OCI-LY3 (cell line): ENCODE results near the gene USP46.

Experiments used
- H2AFZ ChIP-seq: fragments of 200-600, 300-600 bp; shearing (Covaris generic); 2 replicates; pipeline ENCODE4 v1.6.0; 2014; ENCODE audit warnings: antibody characterized with exemption, low read depth, low read length
- H3K27ac ChIP-seq: fragments of 200-600, 300-600 bp; sonication (generic); 2 replicates; pipeline ENCODE4 v1.5.1; 2014; ENCODE audit warnings: mild to moderate bottlenecking, low read length, moderate library complexity, mixed read lengths
- H3K27me3 ChIP-seq: fragments of 200-600, 300-600 bp; sonication (generic); 2 replicates; pipeline ENCODE4 v1.6.1; 2014; ENCODE audit warnings: low read depth, low read length, mixed read lengths
- H3K36me3 ChIP-seq: fragments of 200-600, 300-600 bp; sonication (generic); replicated peaks from 2 replicates; pipeline ENCODE3; 2014; ENCODE audit warnings: low read depth, low read length, mixed read lengths
- H3K4me1 ChIP-seq: fragments of 300-600, 200-600 bp; sonication (generic); 2 replicates; pipeline ENCODE4 v1.6.1; 2014; ENCODE audit warnings: low read length, mixed read lengths
- H3K4me2 ChIP-seq: fragments of 200-600, 300-600 bp; sonication (generic); 2 replicates; pipeline ENCODE4 v1.6.1; 2014; ENCODE audit warnings: low read length, mixed read lengths
- H3K4me3 ChIP-seq: fragments of 300-600, 200-600 bp; sonication (generic); 2 replicates; pipeline ENCODE4 v1.5.1; 2014; ENCODE audit warnings: antibody characterized with exemption, mild to moderate bottlenecking, low read length, moderate library complexity
- H3K79me2 ChIP-seq: fragments of 300-600, 200-600 bp; shearing (Covaris generic); 2 replicates; pipeline ENCODE4 v1.6.1; 2014; ENCODE audit warnings: mild to moderate bottlenecking, low read length, mixed read lengths
- H3K9ac ChIP-seq: fragments of 300-600, 200-600 bp; shearing (Covaris generic); 2 replicates; pipeline ENCODE4 v1.6.0; 2014; ENCODE audit warnings: mild to moderate bottlenecking, low read length, moderate library complexity
- H3K9me3 ChIP-seq: fragments of 200-600, 300-600 bp; shearing (Covaris generic); 2 replicates; pipeline ENCODE4 v1.6.1; 2014; ENCODE audit warnings: low read length, mixed read lengths; ENCODE audit not compliant: insufficient read depth
- H4K20me1 ChIP-seq: fragments of 200-600, 300-600 bp; sonication (generic); 2 replicates; pipeline ENCODE4 v1.6.1; 2016; ENCODE audit warnings: low read length, mixed read lengths; ENCODE audit not compliant: insufficient read depth
- EZH2phosphoT487 ChIP-seq: fragments of 200-600 bp; shearing (Covaris generic); IDR thresholded peaks from 2 replicates; pipeline ENCODE4 v1.6.1; 2018; ENCODE audit warnings: antibody characterized with exemption, mixed run types, low read depth
- TF ChIP-seq, protein P1 (sequence below): fragments of 200-600, 300-600 bp; sonication (generic); IDR thresholded peaks from 2 replicates; pipeline ENCODE4 v1.5.1; 2014; ENCODE audit warnings: antibody characterized with exemption, low read length, low read depth

The USP46 gene

DNA sequence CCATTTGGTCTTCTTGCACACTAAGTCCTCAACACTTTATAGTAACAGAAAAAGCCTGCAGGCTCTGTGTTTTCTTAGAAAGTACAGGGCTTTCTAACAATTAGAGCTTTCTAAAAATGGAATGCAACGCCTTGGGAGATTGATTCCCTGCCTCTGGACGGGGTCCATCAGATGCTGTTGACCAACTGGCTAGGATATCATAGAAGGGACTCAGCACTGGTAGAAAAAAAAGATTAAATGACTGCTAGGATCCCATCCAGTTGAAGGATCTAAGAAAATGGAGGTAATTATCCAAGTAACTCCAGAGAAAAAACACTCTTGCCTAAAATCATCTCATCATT, 39.5 kb downstream of the USP46 start:
- Histone ChIP-seq H3K9me3 (no peaks in the 10 kb centered on the region), H3K79me2 (no peaks in the 10 kb centered on the region), H2AFZ (no peak overlapping the region), H3K27ac (no peak overlapping the region), H4K20me1 (no peaks in the 10 kb centered on the region), H3K4me2 (no peak overlapping the region), H3K36me3 (no peaks in the 10 kb centered on the region), H3K4me3 (no peak overlapping the region), H3K9ac (no peak overlapping the region), H3K4me1 (no peaks in the 10 kb centered on the region), H3K27me3 (no peaks in the 10 kb centered on the region)
- no peak for TF ChIP-seq EZH2phosphoT487
- TF ChIP-seq, protein P1, sequence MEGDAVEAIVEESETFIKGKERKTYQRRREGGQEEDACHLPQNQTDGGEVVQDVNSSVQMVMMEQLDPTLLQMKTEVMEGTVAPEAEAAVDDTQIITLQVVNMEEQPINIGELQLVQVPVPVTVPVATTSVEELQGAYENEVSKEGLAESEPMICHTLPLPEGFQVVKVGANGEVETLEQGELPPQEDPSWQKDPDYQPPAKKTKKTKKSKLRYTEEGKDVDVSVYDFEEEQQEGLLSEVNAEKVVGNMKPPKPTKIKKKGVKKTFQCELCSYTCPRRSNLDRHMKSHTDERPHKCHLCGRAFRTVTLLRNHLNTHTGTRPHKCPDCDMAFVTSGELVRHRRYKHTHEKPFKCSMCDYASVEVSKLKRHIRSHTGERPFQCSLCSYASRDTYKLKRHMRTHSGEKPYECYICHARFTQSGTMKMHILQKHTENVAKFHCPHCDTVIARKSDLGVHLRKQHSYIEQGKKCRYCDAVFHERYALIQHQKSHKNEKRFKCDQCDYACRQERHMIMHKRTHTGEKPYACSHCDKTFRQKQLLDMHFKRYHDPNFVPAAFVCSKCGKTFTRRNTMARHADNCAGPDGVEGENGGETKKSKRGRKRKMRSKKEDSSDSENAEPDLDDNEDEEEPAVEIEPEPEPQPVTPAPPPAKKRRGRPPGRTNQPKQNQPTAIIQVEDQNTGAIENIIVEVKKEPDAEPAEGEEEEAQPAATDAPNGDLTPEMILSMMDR = no peak

DNA sequence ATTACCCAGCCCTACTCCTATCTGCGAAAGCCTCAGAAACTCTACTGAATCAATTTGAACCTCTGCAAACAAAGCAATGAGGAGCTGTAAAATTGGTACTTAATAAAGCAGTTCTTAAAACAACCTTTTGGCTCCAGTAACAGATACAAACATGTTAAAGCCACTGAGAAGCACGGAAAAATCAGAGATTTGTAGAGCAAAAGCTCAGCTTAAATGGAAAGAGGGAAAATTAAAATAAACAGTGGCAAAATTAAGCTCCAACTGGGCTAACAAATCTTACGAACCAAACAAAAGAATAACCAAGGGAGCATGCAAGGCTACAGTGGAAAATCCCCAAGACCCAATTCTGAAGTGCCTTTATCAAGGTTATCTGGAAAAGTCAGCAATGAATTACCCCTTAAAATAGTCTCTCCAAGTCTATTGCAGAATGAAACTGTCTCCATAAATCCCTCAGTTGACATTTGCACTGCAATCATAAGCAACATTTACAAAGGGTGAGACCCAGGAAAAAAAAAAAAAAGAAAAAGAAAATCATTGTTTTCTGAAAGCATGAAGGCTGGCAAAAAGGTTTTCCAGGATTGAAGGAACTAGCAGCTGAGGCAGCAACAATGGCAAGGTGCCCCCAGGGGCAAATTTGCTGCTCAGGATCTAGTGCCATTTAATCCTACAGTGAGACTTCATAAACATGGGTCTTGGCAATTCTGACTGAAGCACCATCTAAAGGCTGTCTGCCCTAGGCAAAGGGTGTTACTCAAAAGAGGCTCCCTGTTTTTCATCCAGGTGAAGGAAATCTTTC, 40.1 kb downstream of the USP46 start:
- no peaks in the 10 kb centered on the region for H3K4me1 ChIP-seq
- H3K79me2 ChIP-seq = no peaks in the 10 kb centered on the region
- H3K9me3 ChIP-seq = no peaks in the 10 kb centered on the region
- no peak overlapping the region for H3K4me2 ChIP-seq
- H3K4me3 ChIP-seq = no peak overlapping the region
- H3K27ac ChIP-seq = no peak overlapping the region
- no peaks in the 10 kb centered on the region for H4K20me1 ChIP-seq
- H2AFZ ChIP-seq = no peak overlapping the region
- H3K27me3 ChIP-seq = no peaks in the 10 kb centered on the region
- TF ChIP-seq EZH2phosphoT487 = no peak
- TF ChIP-seq, protein P1 = no peak
- H3K9ac ChIP-seq = no peak overlapping the region
- no peaks in the 10 kb centered on the region for H3K36me3 ChIP-seq

DNA sequence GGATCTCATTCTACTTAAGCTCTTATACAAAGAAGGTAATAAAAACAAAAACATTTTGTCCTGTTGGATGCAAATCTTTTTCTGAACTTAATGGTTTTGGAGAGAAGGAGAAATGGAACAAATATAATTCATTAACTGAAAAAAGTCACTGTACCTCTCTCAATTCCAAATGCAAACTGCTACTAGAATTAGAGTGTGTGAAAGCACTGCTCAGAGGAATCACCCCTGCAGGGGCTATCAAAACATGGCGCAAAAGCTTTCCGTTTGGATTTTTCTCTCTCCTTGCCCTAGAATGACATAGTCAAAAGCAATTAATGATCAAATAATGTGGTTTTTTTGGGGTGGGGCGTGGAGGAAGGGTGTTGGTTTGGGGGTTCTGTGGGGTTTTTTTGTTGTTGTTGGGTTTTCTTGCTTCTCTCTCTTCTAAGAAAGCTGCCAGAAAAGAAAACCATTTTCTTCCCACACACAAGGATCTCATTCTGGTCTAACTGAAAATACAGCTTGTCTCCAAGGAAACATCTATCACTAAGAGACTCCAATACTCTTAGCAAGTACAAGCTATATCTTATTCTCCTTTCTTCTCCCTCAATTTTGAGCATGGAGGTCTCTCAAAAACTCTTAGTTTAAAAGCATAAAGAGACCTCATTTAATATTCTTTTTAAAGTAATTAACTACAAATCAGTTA, 41.6 kb downstream of the USP46 start:
- no peak overlapping the region for H3K4me3 ChIP-seq
- H4K20me1 ChIP-seq = no peaks in the 10 kb centered on the region
- TF ChIP-seq EZH2phosphoT487 = no peak
- TF ChIP-seq, protein P1 = no peak
- no peak overlapping the region for H3K9ac ChIP-seq
- no peaks in the 10 kb centered on the region for H3K27me3 ChIP-seq
- H3K9me3 ChIP-seq = no peaks in the 10 kb centered on the region
- H3K27ac ChIP-seq = no peak overlapping the region
- no peak overlapping the region for H3K4me2 ChIP-seq
- H3K4me1 ChIP-seq = no peaks in the 10 kb centered on the region
- H3K36me3 ChIP-seq = no peaks in the 10 kb centered on the region
- no peaks in the 10 kb centered on the region for H3K79me2 ChIP-seq
- no peak overlapping the region for H2AFZ ChIP-seq

DNA sequence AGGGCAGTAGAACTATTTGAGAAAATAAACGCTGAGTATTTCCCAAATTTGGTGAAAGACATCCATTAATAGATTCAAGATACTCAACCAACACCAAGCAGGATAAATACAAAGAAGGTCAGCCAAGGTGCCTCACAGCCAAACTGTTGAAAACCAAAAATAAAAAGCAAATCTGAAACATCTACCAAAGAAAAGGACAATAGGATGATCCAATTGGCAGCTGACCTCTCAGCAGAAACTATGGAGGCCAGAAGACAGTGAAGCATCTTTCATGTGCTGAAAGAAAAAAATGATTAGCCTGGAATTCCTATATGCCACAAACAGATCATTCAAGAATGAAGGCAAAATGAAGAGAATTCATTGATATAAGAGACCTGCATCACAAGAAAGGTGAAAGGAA, 44.9 kb downstream of the USP46 start:
- no peak overlapping the region for H3K9ac ChIP-seq
- no peaks in the 10 kb centered on the region for H3K79me2 ChIP-seq
- no peaks in the 10 kb centered on the region for H3K4me1 ChIP-seq
- no peak overlapping the region for H3K27ac ChIP-seq
- H3K4me2 ChIP-seq = no peak overlapping the region
- no peak overlapping the region for H3K4me3 ChIP-seq
- H2AFZ ChIP-seq = no peak overlapping the region
- TF ChIP-seq EZH2phosphoT487 = no peak
- TF ChIP-seq, protein P1 = no peak
- no peaks in the 10 kb centered on the region for H3K36me3 ChIP-seq
- H3K27me3 ChIP-seq = no peaks in the 10 kb centered on the region
- no peaks in the 10 kb centered on the region for H4K20me1 ChIP-seq
- H3K9me3 ChIP-seq = no peaks in the 10 kb centered on the region
